Right forelimb (tissue), 1 donor: ENCODE measurements around the gene NCOA4.
"Not testable (repeated sequence)": the region's sequence is repeated elsewhere in the genome, so short reads cannot be mapped to it uniquely, and the experiment has no call there.

Source experiments
- DNase-seq: peaks from one replicate; pipeline ENCODE4 v3.0.0-alpha.2; 2018

The NCOA4 gene

GRCh38 chr10:46019177-46019528 lies 11.3 kb downstream of the NCOA4 start:
- DNase-seq: no peak

- no peak for DNase-seq
These were observed 11.8 kb downstream of the NCOA4 start for GRCh38 chr10:46018453-46019176.

- no peak for DNase-seq
These were observed 12.7 kb downstream of the NCOA4 start for GRCh38 chr10:46017733-46018132.

- DNase-seq: no peak
These were observed 13.6 kb downstream of the NCOA4 start for GRCh38 chr10:46016811-46017210.

- DNase-seq: no peak
These were observed 14.2 kb downstream of the NCOA4 start for GRCh38 chr10:46016190-46016589.

GRCh38 chr10:46014683-46015405 lies 15.6 kb downstream of the NCOA4 start:
- DNase-seq: no peak

- no peak for DNase-seq
These were observed 16.2 kb downstream of the NCOA4 start for GRCh38 chr10:46014206-46014605.

- no peak for DNase-seq
These were observed 17.7 kb downstream of the NCOA4 start for GRCh38 chr10:46012746-46013145.

GRCh38 chr10:46006219-46006618 lies 24.2 kb downstream of the NCOA4 start:
- DNase-seq: no peak

- no peak for DNase-seq
These were observed 25.0 kb downstream of the NCOA4 start for GRCh38 chr10:46005383-46005782.

- no peak for DNase-seq
These were observed 25.5 kb downstream of the NCOA4 start for GRCh38 chr10:46004963-46005362.

- DNase-seq: no peak
These were observed 27.3 kb downstream of the NCOA4 start for GRCh38 chr10:46002916-46003693.

GRCh38 chr10:46002189-46002687 lies 28.2 kb downstream of the NCOA4 start:
- DNase-seq: not testable (repeated sequence)

- no peak for DNase-seq
These were observed 29.2 kb downstream of the NCOA4 start for GRCh38 chr10:46001187-46001756.

- DNase-seq: no peak
These were observed 29.9 kb downstream of the NCOA4 start for GRCh38 chr10:46000538-46000937.

GRCh38 chr10:45999955-46000354 lies 30.5 kb downstream of the NCOA4 start:
- not testable (repeated sequence) for DNase-seq

- no peak for DNase-seq
These were observed 32.2 kb downstream of the NCOA4 start for GRCh38 chr10:45997994-45998763.

- DNase-seq: no peak
These were observed 32.9 kb downstream of the NCOA4 start for GRCh38 chr10:45997557-45997956.

GRCh38 chr10:45985590-45985989 lies 44.8 kb downstream of the NCOA4 start:
- not testable (repeated sequence) for DNase-seq

- DNase-seq: not testable (repeated sequence)
These were observed 46.0 kb downstream of the NCOA4 start for GRCh38 chr10:45984473-45984872.

- DNase-seq: not testable (repeated sequence)
These were observed 46.8 kb downstream of the NCOA4 start for GRCh38 chr10:45983538-45984186.

GRCh38 chr10:45981367-45981766 lies 49.1 kb downstream of the NCOA4 start:
- DNase-seq: not testable (repeated sequence)
